Endothelial cell of umbilical vein (primary cell): ENCODE measurements around the gene MAGI3. TPM values are rescaled to one million over a fixed set of nuclear protein-coding genes. Genes with fewer than 3 reads are reported as not detected.

Experiments used
- BruUV-seq: library from RNA; stranded (reverse); fragments of 400-500 nt; replicated peaks from 2 replicates; lab custom pipeline; 2021; lab: Mats Ljungman, UMichigan
- CTCF ChIA-PET: fragments of 300-600, 350-600 bp; sonication (Branson Sonifier 250); formaldehyde crosslinking; loops from one replicate; lab custom pipeline; 2021; ENCODE audit warnings: antibody characterized with exemption, inconsistent platforms; lab: Charles Lee
- POLR2A ChIA-PET: fragments of 300-600, 350-600 bp; sonication (Branson Sonifier 250); formaldehyde crosslinking; loops from one replicate; lab custom pipeline; 2021; ENCODE audit warnings: antibody characterized with exemption, inconsistent platforms; lab: Charles Lee
- DNase-seq: peaks from one replicate; pipeline ENCODE4 v3.0.0-alpha.2; 2011; ENCODE audit warnings: low read depth, low spot score
- FAIRE-seq: peaks from 2 replicates; lab custom pipeline; 2011; peaks lifted over from hg19 to GRCh38; lab: Jason Lieb, UNC
- H2AFZ ChIP-seq: 2 replicates; pipeline ENCODE4 v1.6.0; 2012; ENCODE audit warnings: low read depth, low read length, control low read depth, inconsistent platforms
- H3K27ac ChIP-seq: 2 replicates; pipeline ENCODE4 v1.5.1; 2011; ENCODE audit warnings: low read depth, mild to moderate bottlenecking, control low read depth, low read length, moderate library complexity; ENCODE audit not compliant: insufficient read depth
- H3K27me3 ChIP-seq, 2 experiments: 2 replicates each; pipeline versions ENCODE4 v1.6.0 to v1.6.1; 2011; ENCODE audit warnings: low read length in 2 of 2, mixed read lengths in 1 of 2; ENCODE audit not compliant: control insufficient read depth in 2 of 2, insufficient read depth in 2 of 2
- H3K36me3 ChIP-seq, 2 experiments: 2 replicates in 1 of 2; 3 replicates in 1 of 2; pipeline ENCODE4 v1.5.1; 2011; ENCODE audit warnings: low read length in 2 of 2, mild to moderate bottlenecking in 1 of 2, moderate library complexity in 1 of 2; ENCODE audit not compliant: control insufficient read depth in 2 of 2, insufficient read depth in 2 of 2; ENCODE audit errors: extremely low read depth in 1 of 2
- H3K4me1 ChIP-seq: 3 replicates; pipeline ENCODE4 v1.5.1; 2011; ENCODE audit warnings: mild to moderate bottlenecking, low read length; ENCODE audit not compliant: control insufficient read depth, insufficient read depth; ENCODE audit errors: extremely low read depth
- H3K4me2 ChIP-seq: 2 replicates; pipeline ENCODE4 v1.6.1; 2011; ENCODE audit warnings: low read length, control low read depth, mixed read lengths; ENCODE audit not compliant: insufficient read depth
- H3K4me3 ChIP-seq, 3 experiments: fragments of 200-600 bp in 1 of 3; sonication (generic), shearing (Covaris generic) in 1 of 3; replicated peaks in 1 of 3; 2 replicates each; pipeline ENCODE4 v1.5.1; 2011 to 2016; ENCODE audit warnings: control low read depth in 3 of 3, low read length in 3 of 3, mild to moderate bottlenecking in 2 of 3, inconsistent platforms in 1 of 3, low read depth in 1 of 3, moderate library complexity in 1 of 3; ENCODE audit not compliant: insufficient read depth in 1 of 3
- H3K79me2 ChIP-seq: 2 replicates; pipeline ENCODE4 v1.6.0; 2012; ENCODE audit warnings: low read length, inconsistent platforms; ENCODE audit not compliant: control insufficient read depth, insufficient read depth
- H3K9ac ChIP-seq: replicated peaks from 2 replicates; pipeline ENCODE3; 2011; ENCODE audit warnings: low read length, control low read depth; ENCODE audit not compliant: insufficient read depth; ENCODE audit errors: extremely low read depth
- H3K9me1 ChIP-seq: replicated peaks from 3 replicates; pipeline ENCODE4 v1.6.0; 2011; ENCODE audit warnings: mild to moderate bottlenecking, low read length; ENCODE audit not compliant: control insufficient read depth, insufficient read depth; ENCODE audit errors: extremely low read depth
- H3K9me3 ChIP-seq: replicated peaks from 2 replicates; pipeline ENCODE4 v1.5.1; 2012; ENCODE audit warnings: low read length, inconsistent platforms; ENCODE audit not compliant: control insufficient read depth, insufficient read depth
- H4K20me1 ChIP-seq: replicated peaks from 2 replicates; pipeline ENCODE3; 2011; ENCODE audit warnings: mild to moderate bottlenecking, low read length; ENCODE audit not compliant: control insufficient read depth, insufficient read depth; ENCODE audit errors: extremely low read depth
- CTCF ChIP-seq, 2 donors: IDR thresholded peaks; 1 replicate in 1 of 2; 2 replicates in 1 of 2; pipeline ENCODE4 v1.5.1; 2011; ENCODE audit warnings: low read length in 2 of 2, mild to moderate bottlenecking in 2 of 2, moderate library complexity in 2 of 2, control low read depth in 1 of 2, inconsistent platforms in 1 of 2, low read depth in 1 of 2; ENCODE audit not compliant: insufficient read depth in 1 of 2; ENCODE audit errors: extremely low read depth in 1 of 2
- EZH2 ChIP-seq: IDR thresholded peaks from 2 replicates; pipeline ENCODE4 v1.6.1; 2012; ENCODE audit warnings: borderline replicate concordance, low read depth, mild to moderate bottlenecking, moderate library complexity, low read length, inconsistent platforms; ENCODE audit not compliant: severe bottlenecking
- FOS ChIP-seq: IDR thresholded peaks from 2 replicates; pipeline ENCODE4 v1.6.1; 2011; ENCODE audit warnings: mild to moderate bottlenecking, low read length, moderate library complexity, borderline replicate concordance; ENCODE audit not compliant: insufficient read depth
- GATA2 ChIP-seq: IDR thresholded peaks from 2 replicates; pipeline ENCODE4 v1.7.0; 2011; ENCODE audit warnings: low read depth, mild to moderate bottlenecking, moderate library complexity, mixed read lengths, low read length; ENCODE audit not compliant: insufficient read length, insufficient read depth
- JUN ChIP-seq: IDR thresholded peaks from 2 replicates; pipeline ENCODE4 v1.6.1; 2011; ENCODE audit warnings: borderline replicate concordance, low read depth; ENCODE audit not compliant: insufficient read length, insufficient read depth
- MAX ChIP-seq: IDR thresholded peaks from 2 replicates; pipeline ENCODE4 v1.6.1; 2011; ENCODE audit not compliant: insufficient read depth, insufficient read length
- MYC ChIP-seq: IDR thresholded peaks from one replicate; pipeline ENCODE4 v1.6.1; 2011; ENCODE audit warnings: mild to moderate bottlenecking, low read depth, low read length
- POLR2A ChIP-seq: IDR thresholded peaks from 2 replicates; pipeline ENCODE4 v1.6.1; 2012; ENCODE audit warnings: low read depth, mild to moderate bottlenecking, control low read depth, low read length
- POLR2AphosphoS5 ChIP-seq: IDR thresholded peaks from 2 replicates; pipeline ENCODE4 v1.6.1; 2012; ENCODE audit warnings: low read depth, mild to moderate bottlenecking, control low read depth, low read length, moderate library complexity; ENCODE audit not compliant: insufficient read depth
- dilution Hi-C: fragments of 300-500 bp; cut with MboI; formaldehyde crosslinking; loops from one replicate; pipeline ENCODE4 v1.15.0; 2019; ENCODE audit warnings: low sequenced_read_pairs; ENCODE audit not compliant: extremely low pct_ligation_motif_present
- intact Hi-C: fragments of 100-400 bp; cut with micrococcal nuclease; formaldehyde crosslinking; loops from one replicate; pipeline ENCODE4 v1.10.0; 2022
- polyA plus RNA-seq, 4 experiments: library from polyadenylated mRNA; depleted of rRNA in 3 of 4; stranded (reverse) in 3 of 4; unstranded in 1 of 4; fragments of >200 nt; gene quantifications; 2 replicates each; pipeline versions ENCODE4 v1.2.1 to v1.2.3, GENCODE V29; 2011 to 2012; ENCODE audit warnings: missing spikeins in 1 of 4
- total RNA-seq: library from RNA; stranded (reverse); gene quantifications from 2 replicates; pipeline ENCODE4 v1.2.3, GENCODE V29; 2021

MAGI3 gene
- total and polyA plus RNA-seq, 2 donors (not counting 3 experiments of a cell fraction or from before 2014, with no cell fraction given) = 2.8 to 16.1 TPM

- ChIA-PET CTCF (no interaction called here), POLR2A (no interaction called here)
- H3K27me3 ChIP-seq = no peaks in the 10 kb centered on the region
- peaks cover 32% of the 10 kb centered on the region for H3K79me2 ChIP-seq
- H3K4me3 ChIP-seq = no peak overlapping the region
- no peaks in the 10 kb centered on the region for H3K9me3 ChIP-seq
- H3K9ac ChIP-seq = no peak overlapping the region
- no peak overlapping the region for H3K4me2 ChIP-seq
- H3K36me3 ChIP-seq = no peaks in the 10 kb centered on the region
- H3K27ac ChIP-seq = no peak overlapping the region
- no peak overlapping the region for H2AFZ ChIP-seq
- dilution Hi-C loops (no loop called here), intact Hi-C loops (loop anchor here (5.0 kb wide), 2 partner anchors 262 to 1362 kb away; partner anchors contain the start of gene CSDE1)
- FAIRE-seq (no peak), DNase-seq (no peak)
- H3K9me1 ChIP-seq = no peaks in the 10 kb centered on the region
- peaks cover 10% of the 10 kb centered on the region for H3K4me1 ChIP-seq
- no TSS peak for BruUV-seq
- peaks cover 2% of the 10 kb centered on the region for H4K20me1 ChIP-seq
- no peak for TF ChIP-seq POLR2AphosphoS5
- TF ChIP-seq MYC = no peak
Measured at GRCh38 chr1:113394863-113395259, 4.5 kb downstream of the MAGI3 start.

- Histone ChIP-seq H3K4me2 (no peak overlapping the region), H2AFZ (no peak overlapping the region), H3K36me3 (no peaks in the 10 kb centered on the region), H3K4me3 (no peak overlapping the region), H4K20me1 (peaks cover 2% of the 10 kb centered on the region), H3K9ac (no peak overlapping the region), H3K79me2 (peaks cover 32% of the 10 kb centered on the region), H3K9me1 (no peaks in the 10 kb centered on the region), H3K27me3 (no peaks in the 10 kb centered on the region), H3K27ac (no peak overlapping the region), H3K9me3 (no peaks in the 10 kb centered on the region), H3K4me1 (peaks cover 16% of the 10 kb centered on the region)
- CTCF ChIA-PET = interaction anchor here (0.9 to 1.4 kb wide), 4 partner anchors 12 to 57 kb away, joined by 3 to 6 read pairs (median 4); no protein-coding TSS in a partner anchor
- no peak for TF ChIP-seq POLR2AphosphoS5
- no peak for TF ChIP-seq JUN
- TF ChIP-seq MYC = no peak
- TF ChIP-seq FOS = no peak
- TF ChIP-seq GATA2 = no peak
- TF ChIP-seq EZH2 = no peak
- no peak for TF ChIP-seq CTCF (IDR thresholded peaks at IDR 0.05; ENCODE audit: extremely low read depth in 1 of 2, insufficient read depth in 1 of 2, low read depth in 1 of 2, low read length in 2 of 2)
- no peak for TF ChIP-seq POLR2A
- no peak for TF ChIP-seq MAX
- no TSS peak for BruUV-seq
- POLR2A ChIA-PET = interaction anchor here (0.7 kb wide), 1 partner anchor 224 kb away, joined by 4 read pairs; no protein-coding TSS in a partner anchor
- intact Hi-C loops (no loop called here), dilution Hi-C loops (no loop called here)
- DNase-seq = no peak
- FAIRE-seq = no peak
Measured at GRCh38 chr1:113396102-113396501, 5.8 kb downstream of the MAGI3 start.
